B cell (primary cell): ENCODE results near the gene S1PR2.

Source experiments
- CTCF ChIP-seq: fragments of 200-600 bp; IDR thresholded peaks from one replicate; pipeline ENCODE4 v1.8.0; 2022; ENCODE audit warnings: antibody characterized with exemption, mild to moderate bottlenecking
- EZH2 ChIP-seq: IDR thresholded peaks from 2 replicates; pipeline ENCODE4 v1.6.1; 2012; ENCODE audit warnings: borderline replicate concordance, low read depth, mild to moderate bottlenecking, moderate library complexity, low read length; ENCODE audit not compliant: insufficient read depth, poor library complexity, severe bottlenecking

- TF ChIP-seq CTCF (no peak), EZH2 (no peak)
These were observed 50.7 kb downstream of the S1PR2 start for GRCh38 chr19:10180459-10180858.
